Right atrium auricular region (tissue), 2 donors: Measurements from ENCODE around the gene EVC2. TPM values are rescaled to one million over a fixed set of nuclear protein-coding genes. Genes with fewer than 3 reads are reported as not detected.

Experiments
- DNase-seq: peaks from one replicate; pipeline ENCODE4 v3.0.0-alpha.2; 2019; ENCODE audit warnings: low spot score
- H3K27ac ChIP-seq, 2 donors: fragments of 200-600 bp; sonication (generic); 1 replicate in 1 of 2; 2 replicates in 1 of 2; pipeline ENCODE4 v1.5.1; 2016 to 2019
- H3K27me3 ChIP-seq, 2 donors: fragments of 200-600 bp; sonication (generic); one replicate each; pipeline versions ENCODE4 v1.5.1 to v1.6.0; 2017 to 2019
- H3K36me3 ChIP-seq: fragments of 200-600 bp; sonication (generic); one replicate; pipeline ENCODE4 v1.5.1; 2016
- H3K4me1 ChIP-seq, 2 donors: fragments of 200-600 bp; sonication (generic); one replicate each; pipeline versions ENCODE4 v1.5.1 to v1.6.0; 2017 to 2019
- H3K4me3 ChIP-seq, 2 donors: fragments of 200-600 bp; sonication (generic); 1 replicate in 1 of 2; 2 replicates in 1 of 2; pipeline ENCODE4 v1.5.1; 2017 to 2019; ENCODE audit warnings: mild to moderate bottlenecking in 1 of 2, moderate library complexity in 1 of 2
- H3K9me3 ChIP-seq, 2 donors: fragments of 200-600 bp; sonication (generic); one replicate each; pipeline ENCODE4 v1.5.1; 2019
- CTCF ChIP-seq, 2 donors: fragments of 200-600 bp; sonication (generic); IDR thresholded peaks; one replicate each; pipeline ENCODE4 v1.5.1; 2019; ENCODE audit warnings: antibody characterized with exemption in 2 of 2
- total RNA-seq, 2 donors: library from RNA; depleted of rRNA; stranded (reverse); fragments of >200 nt; gene quantifications; one replicate each; pipeline ENCODE4 v1.1.0, GENCODE V29; 2016

Gene EVC2
- total RNA-seq, 2 donors from 2014 or later, result 2.6 to 7.0 TPM

DNA sequence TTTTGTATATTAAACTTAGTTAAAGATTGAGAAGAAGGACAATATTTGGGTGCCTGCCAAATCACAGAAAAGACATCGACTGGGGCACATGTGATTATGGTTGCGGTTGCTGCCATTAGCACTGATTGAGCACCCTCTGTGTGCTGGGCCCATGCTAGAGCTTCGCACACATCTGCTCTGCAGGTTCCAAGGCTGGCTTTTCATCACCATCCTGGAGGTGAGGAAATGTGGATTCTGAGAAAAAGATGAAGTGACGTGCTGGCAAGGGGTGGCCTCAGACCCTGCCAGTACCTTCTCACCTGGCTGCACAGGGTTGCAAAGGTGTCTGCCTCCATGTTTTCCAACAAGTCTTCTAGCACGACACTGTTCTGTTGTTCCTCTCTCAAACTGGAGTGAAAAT is 134.0 kb downstream of the EVC2 start:
- no peak overlapping the region for H3K4me3 ChIP-seq
- DNase-seq, result no peak
- no peaks in the 10 kb centered on the region for H3K27me3 ChIP-seq
- peaks cover 20% of the 10 kb centered on the region for H3K36me3 ChIP-seq
- H3K9me3 ChIP-seq, result no peaks in the 10 kb centered on the region
- no peaks in the 10 kb centered on the region for H3K4me1 ChIP-seq
- H3K27ac ChIP-seq, result no peak overlapping the region
- no peak for TF ChIP-seq CTCF (IDR thresholded peaks at IDR 0.05)

GRCh38 chr4:5573965-5574364 is 134.4 kb downstream of the EVC2 start:
- no peak for TF ChIP-seq CTCF (IDR thresholded peaks at IDR 0.05)
- Histone ChIP-seq H3K4me1 (no peaks in the 10 kb centered on the region), H3K36me3 (peaks cover 20% of the 10 kb centered on the region), H3K4me3 (no peak overlapping the region), H3K9me3 (no peaks in the 10 kb centered on the region), H3K27ac (no peak overlapping the region), H3K27me3 (no peaks in the 10 kb centered on the region)
- no peak for DNase-seq

DNA sequence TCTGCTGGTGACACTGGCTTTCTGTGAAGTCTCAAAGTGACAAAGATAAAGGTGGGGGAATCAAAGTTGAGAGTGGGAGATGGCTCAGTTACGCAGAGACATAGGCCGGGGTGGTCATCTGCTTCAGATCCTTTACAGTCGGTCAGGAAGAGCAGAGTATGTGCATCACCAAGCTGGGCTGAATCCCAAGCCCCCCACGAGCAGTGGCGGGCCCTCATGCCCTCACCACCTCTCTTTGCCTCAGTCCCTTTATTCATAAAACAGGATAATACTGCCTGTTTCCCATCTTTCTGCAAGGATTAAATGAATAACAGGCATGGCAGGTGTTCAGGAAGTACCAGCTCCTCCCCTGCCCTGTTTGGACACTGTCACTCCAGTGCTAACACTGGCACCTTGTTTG is 135.6 kb downstream of the EVC2 start:
- no peak for DNase-seq
- Histone ChIP-seq H3K4me3 (no peak overlapping the region), H3K36me3 (peaks cover 20% of the 10 kb centered on the region), H3K27me3 (no peaks in the 10 kb centered on the region), H3K27ac (no peak overlapping the region), H3K4me1 (no peaks in the 10 kb centered on the region), H3K9me3 (no peaks in the 10 kb centered on the region)
- TF ChIP-seq CTCF (IDR thresholded peaks at IDR 0.05), result no peak

DNA sequence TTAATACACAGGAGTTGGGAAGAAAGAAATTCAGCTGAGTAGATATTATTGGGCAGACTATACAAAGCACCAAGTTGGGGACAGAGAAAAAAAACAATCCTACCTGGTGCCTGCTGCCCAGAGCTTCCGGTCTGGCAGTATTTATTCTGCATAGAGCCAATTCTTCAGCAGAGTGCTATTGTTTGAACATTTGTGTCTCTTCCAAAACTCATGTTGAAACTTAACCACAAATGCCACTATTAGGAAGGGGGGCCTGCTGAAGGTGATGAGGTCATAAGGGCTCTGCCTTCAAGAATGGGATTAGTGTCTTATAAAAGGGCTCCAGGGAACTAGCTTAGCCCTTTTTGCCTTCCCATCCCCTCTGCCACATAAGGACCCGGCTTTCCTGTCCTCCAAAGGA is 136.2 kb downstream of the EVC2 start:
- Histone ChIP-seq H3K9me3 (no peaks in the 10 kb centered on the region), H3K27me3 (no peaks in the 10 kb centered on the region), H3K27ac (no peak overlapping the region), H3K4me3 (no peak overlapping the region), H3K4me1 (no peaks in the 10 kb centered on the region), H3K36me3 (peaks cover 20% of the 10 kb centered on the region)
- DNase-seq, result no peak
- no peak for TF ChIP-seq CTCF (IDR thresholded peaks at IDR 0.05)

GRCh38 chr4:5571646-5572045 is 136.7 kb downstream of the EVC2 start:
- Histone ChIP-seq H3K4me3 (no peak overlapping the region), H3K4me1 (no peaks in the 10 kb centered on the region), H3K27me3 (no peaks in the 10 kb centered on the region), H3K9me3 (no peaks in the 10 kb centered on the region), H3K36me3 (peaks cover 20% of the 10 kb centered on the region), H3K27ac (no peak overlapping the region)
- no peak for DNase-seq
- no peak for TF ChIP-seq CTCF (IDR thresholded peaks at IDR 0.05)

- no peak overlapping the region for H3K27ac ChIP-seq
- no peak for DNase-seq
- no peak for TF ChIP-seq CTCF (IDR thresholded peaks at IDR 0.05)
- H3K9me3 ChIP-seq, result no peaks in the 10 kb centered on the region
- H3K36me3 ChIP-seq, result peaks cover 25% of the 10 kb centered on the region
- H3K27me3 ChIP-seq, result no peaks in the 10 kb centered on the region
- no peak overlapping the region for H3K4me3 ChIP-seq
- H3K4me1 ChIP-seq, result no peaks in the 10 kb centered on the region
Measured at GRCh38 chr4:5569451-5569850, 138.9 kb downstream of the EVC2 start.
